Measurements from ENCODE around the gene CPSF3.

- TF ChIP-seq CTCF (conservative IDR thresholded peaks at IDR 0.05) (no peak), EZH2 (IDR thresholded peaks at IDR 0.05; ENCODE audit: low read depth) (no peak)
These were observed 3.9 kb upstream of the CPSF3 start for GRCh38 chr2:9419541-9419940.
